ENCODE results near the gene APCDD1L. TPM values are rescaled to one million over a fixed set of nuclear protein-coding genes. Genes with fewer than 3 reads are reported as not detected.

The APCDD1L gene
- total RNA-seq, 4 donors from 2014 or later, result 0.38 to 0.44 (median 0.41) TPM; not detected in 1

- Histone ChIP-seq H3K27ac (no peak overlapping the region), H3K9me3 (peaks cover 0 to 52% (median 10%) of the 10 kb centered on the region in 3 donors), H3K4me1 (no peaks in the 10 kb centered on the region), H3K27me3 (no peaks in the 10 kb centered on the region), H3K36me3 (no peaks in the 10 kb centered on the region), H3K4me3 (no peak overlapping the region)
- DNase-seq, result no peak
- 40% methylated on average over 1 of the region's 1 CpG; no CpG with 5 or more reads in 1 of the 2 donors for WGBS, 2 donors
- intact Hi-C loops (cut with DNase I), result no loop called here
- TF ChIP-seq CTCF (IDR thresholded peaks at IDR 0.05) (no peak), POLR2A (IDR thresholded peaks at IDR 0.05) (no peak)
Measured at GRCh38 chr20:58503668-58504067, 11.5 kb downstream of the APCDD1L start.

- WGBS, 2 donors, result 91% methylated on average over 7 of the region's 7 CpGs
- H3K4me1 ChIP-seq, result no peaks in the 10 kb centered on the region
- no peaks in the 10 kb centered on the region for H3K36me3 ChIP-seq
- TF ChIP-seq CTCF (IDR thresholded peaks at IDR 0.05), result no peak
- no peak for TF ChIP-seq POLR2A (IDR thresholded peaks at IDR 0.05)
- H3K27me3 ChIP-seq, result no peaks in the 10 kb centered on the region
- DNase-seq, result no peak
- no peak overlapping the region for H3K4me3 ChIP-seq
- intact Hi-C loops (cut with DNase I), result no loop called here
- H3K27ac ChIP-seq, result no peak overlapping the region
- peaks cover 0 to 25% (median 10%) of the 10 kb centered on the region in 3 donors for H3K9me3 ChIP-seq
Measured at GRCh38 chr20:58500256-58500655, 14.9 kb downstream of the APCDD1L start.

- no peaks in the 10 kb centered on the region for H3K36me3 ChIP-seq
- H3K4me3 ChIP-seq, result no peak overlapping the region
- intact Hi-C loops (cut with DNase I), result no loop called here
- H3K27me3 ChIP-seq, result no peaks in the 10 kb centered on the region
- DNase-seq, result no peak
- no peaks in the 10 kb centered on the region for H3K4me1 ChIP-seq
- H3K27ac ChIP-seq, result no peak overlapping the region
- TF ChIP-seq CTCF (IDR thresholded peaks at IDR 0.05) (no peak), POLR2A (IDR thresholded peaks at IDR 0.05) (no peak)
- H3K9me3 ChIP-seq, result peaks cover 0 to 9% (median under 1%) of the 10 kb centered on the region in 3 donors
- 58 to 66% methylated on average over 6 of the region's 9 CpGs for WGBS, 2 donors
Measured at GRCh38 chr20:58498470-58499068, 16.6 kb downstream of the APCDD1L start.

GRCh38 chr20:58497724-58498469 lies 17.3 kb downstream of the APCDD1L start:
- DNase-seq, result no peak
- Histone ChIP-seq H3K27me3 (no peaks in the 10 kb centered on the region), H3K9me3 (peaks cover 0 to 7% (median 0%) of the 10 kb centered on the region in 3 donors), H3K4me1 (no peaks in the 10 kb centered on the region), H3K36me3 (no peaks in the 10 kb centered on the region), H3K4me3 (no peak overlapping the region), H3K27ac (no peak overlapping the region)
- intact Hi-C loops (cut with DNase I), result no loop called here
- WGBS, 2 donors, result 87 to 91% methylated on average over 12 to 13 of the region's 13 CpGs
- no peak for TF ChIP-seq POLR2A (IDR thresholded peaks at IDR 0.05)
- TF ChIP-seq CTCF (IDR thresholded peaks at IDR 0.05), result no peak

GRCh38 chr20:58497076-58497641 lies 18.0 kb downstream of the APCDD1L start:
- no peak for TF ChIP-seq POLR2A (IDR thresholded peaks at IDR 0.05)
- no peak for TF ChIP-seq CTCF (IDR thresholded peaks at IDR 0.05)
- peaks cover 0 to 7% (median 0%) of the 10 kb centered on the region in 3 donors for H3K9me3 ChIP-seq
- intact Hi-C loops (cut with DNase I), result no loop called here
- no peak overlapping the region for H3K4me3 ChIP-seq
- H3K27ac ChIP-seq, result no peak overlapping the region
- H3K27me3 ChIP-seq, result no peaks in the 10 kb centered on the region
- no peaks in the 10 kb centered on the region for H3K36me3 ChIP-seq
- 92 to 93% methylated on average over 16 of the region's 16 CpGs for WGBS, 2 donors
- H3K4me1 ChIP-seq, result no peaks in the 10 kb centered on the region
- DNase-seq, result no peak

Data from esophagus squamous epithelium (tissue), 5 donors.